LNCaP clone FGC (cell line): Measurements from ENCODE around the gene SH3GL2.

Experiments
- DNase-seq: peaks from one replicate; pipeline ENCODE4 v3.0.0-alpha.2; 2011; ENCODE audit warnings: low read depth
- H3K4me3 ChIP-seq: 2 replicates; pipeline ENCODE4 v1.5.1; 2011; ENCODE audit warnings: mild to moderate bottlenecking, low read depth, low read length, control low read depth
- TF ChIP-seq, protein P1 (sequence below): IDR thresholded peaks from 2 replicates; pipeline ENCODE4 v1.5.1; 2012; ENCODE audit warnings: mild to moderate bottlenecking; ENCODE audit not compliant: control insufficient read depth, insufficient read depth; ENCODE audit errors: extremely low read depth

Gene SH3GL2

DNA sequence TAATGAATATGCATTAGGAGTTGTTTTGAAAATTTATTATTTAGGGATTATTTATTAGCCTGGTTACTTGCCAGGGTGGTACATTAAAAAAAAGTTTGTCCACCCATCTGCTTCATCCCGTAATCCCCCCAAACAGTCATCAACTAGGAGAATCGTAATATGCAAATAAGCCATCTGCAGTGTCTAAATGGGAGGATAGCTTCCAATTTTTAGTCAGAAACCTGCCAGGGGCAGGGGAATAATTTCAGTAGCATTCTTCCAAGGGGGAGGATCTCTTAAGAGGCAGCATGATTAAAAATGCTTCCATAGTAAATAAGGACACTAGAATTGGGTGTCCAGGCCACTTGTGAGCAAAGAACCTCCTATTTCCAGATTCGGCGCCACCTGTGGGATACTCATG, 43.3 kb downstream of the SH3GL2 start:
- DNase-seq: no peak
- TF ChIP-seq, protein P1, sequence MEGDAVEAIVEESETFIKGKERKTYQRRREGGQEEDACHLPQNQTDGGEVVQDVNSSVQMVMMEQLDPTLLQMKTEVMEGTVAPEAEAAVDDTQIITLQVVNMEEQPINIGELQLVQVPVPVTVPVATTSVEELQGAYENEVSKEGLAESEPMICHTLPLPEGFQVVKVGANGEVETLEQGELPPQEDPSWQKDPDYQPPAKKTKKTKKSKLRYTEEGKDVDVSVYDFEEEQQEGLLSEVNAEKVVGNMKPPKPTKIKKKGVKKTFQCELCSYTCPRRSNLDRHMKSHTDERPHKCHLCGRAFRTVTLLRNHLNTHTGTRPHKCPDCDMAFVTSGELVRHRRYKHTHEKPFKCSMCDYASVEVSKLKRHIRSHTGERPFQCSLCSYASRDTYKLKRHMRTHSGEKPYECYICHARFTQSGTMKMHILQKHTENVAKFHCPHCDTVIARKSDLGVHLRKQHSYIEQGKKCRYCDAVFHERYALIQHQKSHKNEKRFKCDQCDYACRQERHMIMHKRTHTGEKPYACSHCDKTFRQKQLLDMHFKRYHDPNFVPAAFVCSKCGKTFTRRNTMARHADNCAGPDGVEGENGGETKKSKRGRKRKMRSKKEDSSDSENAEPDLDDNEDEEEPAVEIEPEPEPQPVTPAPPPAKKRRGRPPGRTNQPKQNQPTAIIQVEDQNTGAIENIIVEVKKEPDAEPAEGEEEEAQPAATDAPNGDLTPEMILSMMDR: no peak
- H3K4me3 ChIP-seq: no peak overlapping the region

- DNase-seq: no peak
- TF ChIP-seq, protein P1: no peak
- H3K4me3 ChIP-seq: no peak overlapping the region
Observed at GRCh38 chr9:17622749-17623148, 43.9 kb downstream of the SH3GL2 start.

DNA sequence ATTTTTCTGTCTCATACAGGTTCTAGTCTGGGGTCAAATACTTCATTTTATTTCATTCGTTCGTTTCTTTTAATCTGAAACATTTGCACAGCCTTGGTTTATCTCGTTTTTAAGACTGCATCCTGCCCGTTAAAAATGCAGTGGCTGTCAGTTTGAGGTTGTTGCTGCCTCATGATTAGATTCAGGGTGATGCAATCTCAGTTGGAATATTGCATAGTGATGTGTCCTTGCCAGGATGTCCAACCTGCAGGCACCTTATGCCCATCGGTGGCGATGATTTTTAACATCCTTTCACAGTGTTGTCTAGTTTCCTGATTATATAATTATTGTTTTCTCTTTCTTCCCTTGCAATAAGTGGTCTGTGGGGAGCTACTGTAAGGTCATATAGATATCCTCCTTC, 45.1 kb downstream of the SH3GL2 start:
- DNase-seq: no peak
- H3K4me3 ChIP-seq: no peak overlapping the region
- TF ChIP-seq, protein P1: no peak

DNA sequence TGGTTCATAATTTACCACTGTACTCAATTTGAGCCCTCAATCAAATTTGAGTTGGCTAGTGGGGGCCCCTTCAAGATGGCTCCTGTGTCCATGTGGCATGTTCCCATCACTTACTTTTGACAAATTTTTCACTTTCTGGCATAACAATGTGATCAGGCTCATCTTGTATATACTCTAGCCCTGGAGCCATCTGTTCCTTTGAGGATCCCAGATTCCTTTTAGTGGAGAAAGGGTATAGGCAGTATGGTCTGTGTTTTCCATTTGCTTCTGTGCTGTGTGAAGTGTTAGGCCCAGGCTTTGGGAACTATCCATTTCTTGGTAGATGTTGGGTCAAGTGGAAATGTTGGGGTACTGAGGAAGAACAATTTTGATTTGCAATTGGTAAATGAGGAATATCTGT, 45.7 kb downstream of the SH3GL2 start:
- TF ChIP-seq, protein P1: no peak
- H3K4me3 ChIP-seq: no peak overlapping the region
- no peak for DNase-seq

DNA sequence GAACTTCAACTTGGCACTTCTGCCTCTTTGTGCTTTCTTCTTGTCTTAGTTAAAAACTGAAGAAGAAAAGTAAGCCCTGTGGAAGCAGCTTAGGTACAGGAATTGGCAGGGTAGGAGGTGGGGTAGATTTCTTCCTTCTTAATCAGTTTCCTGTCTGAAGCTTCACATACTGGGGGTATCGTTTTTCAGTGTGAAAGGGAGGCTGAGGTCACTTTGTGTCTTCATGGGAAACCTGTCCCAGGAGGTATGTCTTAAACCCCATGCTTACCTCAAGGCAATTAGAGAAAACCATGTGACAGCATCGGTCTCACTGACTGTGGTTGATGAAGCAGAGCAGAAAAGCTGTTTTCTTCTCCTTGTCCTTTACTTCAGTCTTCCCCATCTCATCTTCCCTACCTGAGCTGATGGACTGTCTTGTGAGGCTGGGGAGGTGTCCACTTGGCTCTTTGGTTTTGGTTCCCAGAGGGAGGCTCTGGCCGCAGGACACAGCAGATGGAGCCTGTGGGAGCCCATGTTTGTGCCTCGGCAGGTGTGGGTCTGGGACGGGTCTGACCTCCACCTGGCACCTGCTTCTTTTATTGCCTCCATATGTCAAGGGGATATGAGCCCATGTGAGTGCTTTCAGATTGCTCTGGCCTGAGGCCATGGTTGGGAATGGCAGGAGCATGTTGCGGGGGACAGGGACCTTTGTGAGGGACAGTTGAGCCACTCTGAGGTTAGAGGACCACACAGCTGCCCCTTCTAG, 47.0 kb downstream of the SH3GL2 start:
- no peak for DNase-seq
- TF ChIP-seq, protein P1: no peak
- no peak overlapping the region for H3K4me3 ChIP-seq

- no peak for DNase-seq
Observed at GRCh38 chr9:17627641-17628040, 48.8 kb downstream of the SH3GL2 start.

More at GRCh38 chr9:17627641-17628040, 48.8 kb downstream of the SH3GL2 start:
- H3K4me3 ChIP-seq: no peak overlapping the region
- TF ChIP-seq, protein P1: no peak
